K562 (cell line): ENCODE measurements around the gene B9D2. TPM values are rescaled to one million over a fixed set of nuclear protein-coding genes. Genes with fewer than 3 reads are reported as not detected.
A peak's percentile ranks its signal among the peaks of the same experiment; 100 is the strongest.

Source experiments
- CREBBP ChIP-seq: IDR thresholded peaks from one replicate; pipeline ENCODE4 v1.6.1; 2012; ENCODE audit warnings: low read depth, mild to moderate bottlenecking, control low read depth, inconsistent platforms, low read length
- CTCFL ChIP-seq: IDR thresholded peaks from 2 replicates; pipeline ENCODE4 v1.6.1; 2011; ENCODE audit warnings: borderline replicate concordance, low read depth, mild to moderate bottlenecking, moderate library complexity, low read length; ENCODE audit not compliant: insufficient read depth, poor library complexity, severe bottlenecking
- E4F1 ChIP-seq: fragments of 250-450 bp; sonication (Bioruptor Pico); IDR thresholded peaks from 2 replicates; pipeline ENCODE4 v1.5.0; 2021; ENCODE audit warnings: mild to moderate bottlenecking, borderline replicate concordance
- EHMT2 ChIP-seq: fragments of 450-650 bp; IDR thresholded peaks from 2 replicates; pipeline ENCODE4 v1.6.1; 2018; ENCODE audit warnings: antibody characterized with exemption
- HIVEP1 ChIP-seq: fragments of 250-450 bp; sonication (Bioruptor Pico); IDR thresholded peaks from 2 replicates; pipeline ENCODE4 v1.4.0; 2020; ENCODE audit warnings: mild to moderate bottlenecking
- HNRNPL ChIP-seq: fragments of 200-400 bp; formaldehyde crosslinking; IDR thresholded peaks from 2 replicates; pipeline ENCODE4 v1.6.1; 2017; ENCODE audit warnings: low read depth, mild to moderate bottlenecking, low read length
- MCM2 ChIP-seq: fragments of 450-650 bp; IDR thresholded peaks from 2 replicates; pipeline ENCODE4 v1.6.1; 2017; ENCODE audit warnings: low read depth, mild to moderate bottlenecking
- MED1 ChIP-seq: sonication (generic); formaldehyde crosslinking; IDR thresholded peaks from 2 replicates; pipeline ENCODE4 v1.8.1; 2023; ENCODE audit warnings: missing genetic modification reagents, borderline replicate concordance
- NFE2L1 ChIP-seq: fragments of 450-650 bp; IDR thresholded peaks from 2 replicates; pipeline ENCODE4 v1.6.1; 2016; ENCODE audit warnings: missing genetic modification characterization, low read depth, mild to moderate bottlenecking, missing compliant biosample characterization, moderate library complexity, borderline replicate concordance
- PHB2 ChIP-seq: fragments of 450-650 bp; IDR thresholded peaks from 2 replicates; pipeline ENCODE4 v1.6.1; 2017; ENCODE audit warnings: low read depth
- POLR3G ChIP-seq: IDR thresholded peaks from 2 replicates; pipeline ENCODE4 v1.6.1; 2011; ENCODE audit not compliant: insufficient read length, insufficient replicate concordance; ENCODE audit errors: extremely low read depth
- PREB ChIP-seq: sonication (generic); formaldehyde crosslinking; IDR thresholded peaks from 2 replicates; pipeline ENCODE4 v1.8.1; 2023; ENCODE audit warnings: mild to moderate bottlenecking, missing genetic modification reagents
- RAD21 ChIP-seq, 2 experiments: fragments of 250-450 bp in 1 of 2; fragments of 450-650 bp in 1 of 2; sonication (Bioruptor Pico) in 1 of 2; formaldehyde crosslinking in 1 of 2; IDR thresholded peaks in 1 of 2; conservative IDR thresholded peaks in 1 of 2; 2 replicates each; pipeline versions ENCODE4 v1.4.0 to v1.8.0; 2020 to 2022; ENCODE audit warnings: mild to moderate bottlenecking in 2 of 2, moderate library complexity in 1 of 2
- SMARCA5 ChIP-seq: fragments of 450-650 bp; IDR thresholded peaks from 2 replicates; pipeline ENCODE4 v1.6.1; 2016
- SRSF9 ChIP-seq: fragments of 200-400 bp; formaldehyde crosslinking; IDR thresholded peaks from 2 replicates; pipeline ENCODE4 v1.6.1; 2017; ENCODE audit warnings: low read depth, low read length, borderline replicate concordance
- TAF7 ChIP-seq: fragments of 450-650 bp; IDR thresholded peaks from 2 replicates; pipeline ENCODE4 v1.6.1; 2016; ENCODE audit warnings: missing genetic modification characterization, missing compliant biosample characterization
- TCFL5 ChIP-seq: fragments of 250-450 bp; sonication (Bioruptor Pico); conservative IDR thresholded peaks from 2 replicates; pipeline ENCODE4 v1.6.1; 2021; ENCODE audit warnings: mild to moderate bottlenecking, moderate library complexity, matching md5 sums
- ZBTB26 ChIP-seq: fragments of 450-650 bp; formaldehyde crosslinking; IDR thresholded peaks from 2 replicates; pipeline ENCODE4 v1.4.0; 2022; ENCODE audit warnings: missing genetic modification characterization
- ZNF124 ChIP-seq: sonication (generic); formaldehyde crosslinking; IDR thresholded peaks from 2 replicates; pipeline ENCODE4 v1.8.1; 2022; ENCODE audit warnings: missing genetic modification reagents
- ZNF232 ChIP-seq: sonication (generic); formaldehyde crosslinking; IDR thresholded peaks from 2 replicates; pipeline ENCODE4 v1.8.0; 2022; ENCODE audit warnings: mild to moderate bottlenecking, missing genetic modification reagents
- ZNF316 ChIP-seq: fragments of 450-650 bp; IDR thresholded peaks from 2 replicates; pipeline ENCODE4 v1.6.1; 2016
- ZNF764 ChIP-seq: fragments of 250-450 bp; sonication (Bioruptor Pico); IDR thresholded peaks from 2 replicates; pipeline ENCODE4 v1.4.0; 2020; ENCODE audit warnings: low read depth, mild to moderate bottlenecking, moderate library complexity
- polyA plus RNA-seq, 8 experiments: library from polyadenylated mRNA; depleted of rRNA in 4 of 8; stranded (reverse) in 5 of 8; unstranded in 3 of 8; fragments of >200 nt; fragmentation: Nextera tagmentation in 2 of 8; fragmentation: Illumina TruSeq in 1 of 8; extraction: Ambion mirVana in 2 of 8; extraction: Trizol in 1 of 8; gene quantifications; 2 replicates each; pipeline versions ENCODE4 v1.2.1 to v1.2.3, GENCODE V29; 2011 to 2014; ENCODE audit warnings: inconsistent platforms in 1 of 8, missing spikeins in 1 of 8
- total RNA-seq, 7 experiments: library from RNA; depleted of rRNA in 6 of 7; stranded (reverse); fragments of >200 nt in 6 of 7; fragmentation: Illumina TruSeq in 2 of 7; extraction: Trizol in 2 of 7; gene quantifications; 2 replicates each; pipeline versions ENCODE4 v1.2.1 to v1.2.3, GENCODE V29; 2011 to 2021; ENCODE audit warnings: low replicate concordance in 1 of 7

The B9D2 gene
- total and polyA plus RNA-seq, 9 of the 15 experiments (the other 6 are each of a cell fraction or from before 2014, with no cell fraction given): 0.83 to 6.9 (median 2.8) TPM

DNA sequence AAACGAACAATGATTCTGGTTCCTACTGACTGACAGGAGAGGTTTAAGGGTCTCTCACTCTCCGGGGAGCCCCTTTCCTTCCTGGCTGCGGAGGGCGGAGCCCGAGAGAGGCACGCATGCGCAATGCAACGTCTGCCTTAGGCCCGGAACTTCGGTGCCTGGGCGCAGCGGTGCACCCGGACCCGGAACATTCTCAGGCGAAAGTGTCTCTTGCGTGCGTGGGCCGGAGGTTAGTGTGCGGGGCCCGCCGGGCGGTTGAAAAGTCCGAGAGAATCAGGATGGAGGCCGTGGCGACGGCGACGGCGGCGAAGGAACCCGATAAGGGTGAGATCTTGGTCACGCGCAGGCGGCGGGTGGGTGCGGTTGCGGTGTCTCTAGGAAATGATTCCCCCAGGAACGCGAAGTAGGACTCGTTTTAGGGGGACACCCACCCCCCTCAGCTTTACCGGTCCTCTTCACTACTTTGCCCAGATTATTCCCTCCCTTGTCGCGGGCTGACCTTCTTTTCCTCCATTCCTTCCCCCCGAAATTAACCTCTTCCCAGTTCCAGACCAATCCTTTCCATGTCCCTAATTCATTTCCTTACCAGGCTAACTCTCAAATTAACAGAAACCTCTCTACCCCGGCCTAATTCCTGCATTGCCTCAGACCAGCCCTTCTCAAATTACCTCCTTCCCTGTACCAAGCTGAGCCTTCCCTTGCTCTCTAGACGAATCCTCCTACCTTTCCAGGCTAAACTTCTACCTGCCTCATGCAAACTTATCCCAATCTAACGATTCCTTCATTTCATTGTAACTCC is 53.7 kb downstream of the B9D2 start, which contains the start of gene CCDC97 (continued):
- TF ChIP-seq CTCFL: no peak
- TF ChIP-seq TAF7: peak; percentile 80
- TF ChIP-seq NFE2L1 (tag): no peak
- TF ChIP-seq PREB (CRISPR knock-in tag): no peak
- no peak for TF ChIP-seq TCFL5 (CRISPR knock-in tag)
- 0 out of 2 replicates have a peak, but pooled peaks have one; percentile 3 for TF ChIP-seq ZNF316
- TF ChIP-seq POLR3G: no peak
- TF ChIP-seq RAD21 (CRISPR knock-in tag; conservative IDR thresholded peaks at IDR 0.05 in 1 of 2, IDR thresholded peaks at IDR 0.05 in 1 of 2): no peak
- TF ChIP-seq PHB2: peak; percentile 68; the same call in 1 of the 2 replicates
- TF ChIP-seq HNRNPL: peak; percentile 23; the same call in 1 of the 2 replicates
- no peak for TF ChIP-seq SMARCA5
- TF ChIP-seq HIVEP1: no peak
- no peak for TF ChIP-seq ZNF764 (CRISPR knock-in tag)
- TF ChIP-seq ZBTB26 (CRISPR knock-in tag): peak; percentile 81; the same call in 1 of the 2 replicates
- no peak for TF ChIP-seq MCM2
- TF ChIP-seq ZNF124 (CRISPR knock-in tag): no peak
- TF ChIP-seq MED1 (CRISPR knock-in tag): no peak
- TF ChIP-seq EHMT2: no peak
- 0 out of 2 replicates have a peak, but pooled peaks have one; percentile 63 for TF ChIP-seq E4F1 (CRISPR knock-in tag)
- TF ChIP-seq SRSF9: no peak
- no peak for TF ChIP-seq ZNF232 (CRISPR knock-in tag)
- no peak for TF ChIP-seq CREBBP
